H1 (cell line): Measurements from ENCODE around the gene ZC2HC1C. TPM values are rescaled to one million over a fixed set of nuclear protein-coding genes. Genes with fewer than 3 reads are reported as not detected.
A peak's percentile ranks its signal among the peaks of the same experiment; 100 is the strongest.

Source experiments
- GTF2F1 ChIP-seq: IDR thresholded peaks from 2 replicates; pipeline ENCODE4 v1.6.1; 2012; ENCODE audit warnings: low read depth, low read length, improper control_type of control experiment, borderline replicate concordance
- NRF1 ChIP-seq: IDR thresholded peaks from 2 replicates; pipeline ENCODE4 v1.6.1; 2011; ENCODE audit warnings: mild to moderate bottlenecking, low read depth, low read length, improper control_type of control experiment
- RXRA ChIP-seq: IDR thresholded peaks from 2 replicates; pipeline ENCODE4 v1.6.1; 2011; ENCODE audit warnings: low read depth, mild to moderate bottlenecking, low read length, moderate library complexity; ENCODE audit not compliant: insufficient read depth
- SP4 ChIP-seq: IDR thresholded peaks from 2 replicates; pipeline ENCODE4 v1.6.1; 2012; ENCODE audit warnings: low read length, inconsistent platforms
- polyA plus RNA-seq, 7 experiments: library from polyadenylated mRNA; depleted of rRNA in 3 of 7; stranded (reverse) in 5 of 7; unstranded in 2 of 7; fragments of >200 nt in 5 of 7; fragments of 200-250 nt in 2 of 7; gene quantifications; 1 replicate in 5 of 7; 2 replicates in 1 of 7; 4 replicates in 1 of 7; pipeline versions ENCODE4 v1.2.1 to v1.2.3, GENCODE V29; 2011 to 2013; ENCODE audit warnings: missing spikeins in 2 of 7, mixed read lengths in 2 of 7
- total RNA-seq: library from RNA; stranded (reverse); fragmentation: NEBNext Ultra II Directional; extraction: Animal tissue kit (Norgen Biotek cat#: 25700); gene quantifications from 2 replicates; pipeline ENCODE4 v1.2.1, GENCODE V29; 2021

The ZC2HC1C gene
- total and polyA plus RNA-seq, 2 of the 8 experiments (the other 6 are each of a cell fraction or from before 2014, with no cell fraction given): 0.57 to 1.2 TPM

- TF ChIP-seq GTF2F1 (peak; percentile 54; the same call in 1 of the 2 replicates), NRF1 (peak; percentile 92), RXRA (no peak), SP4 (no peak; the same call in 1 of the 2 replicates)
Measured at GRCh38 chr14:75069121-75069810, at the start of gene ZC2HC1C (continued).
